DMS153 (cell line): ENCODE data around the gene PCNT.
A peak's percentile ranks its signal among the peaks of the same experiment; 100 is the strongest.

Experiments used
- DNase-seq: peaks from one replicate; lab custom pipeline; 2025; lab: John Stamatoyannopoulos, UW

Gene PCNT

DNA sequence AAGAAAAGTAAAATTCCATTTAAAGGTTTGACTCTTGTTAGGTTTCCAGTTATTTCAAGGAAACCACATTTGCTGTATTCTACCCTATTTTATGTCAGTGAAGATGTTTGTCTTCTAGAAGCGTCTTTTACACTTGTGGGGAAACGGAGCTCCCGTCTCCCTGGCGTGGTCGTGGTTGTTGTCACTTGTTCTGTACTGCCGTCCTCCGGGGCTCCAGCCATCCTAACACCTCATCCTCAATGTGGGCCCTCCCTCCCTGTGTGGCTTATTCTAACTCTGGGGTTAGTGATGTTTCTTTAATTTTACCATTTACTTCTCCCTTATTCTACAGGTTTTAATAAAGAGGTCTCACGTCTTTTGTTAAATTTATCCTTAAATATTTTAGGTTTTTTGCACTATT, 82.0 kb downstream of the PCNT start:
- no peak for DNase-seq

DNA sequence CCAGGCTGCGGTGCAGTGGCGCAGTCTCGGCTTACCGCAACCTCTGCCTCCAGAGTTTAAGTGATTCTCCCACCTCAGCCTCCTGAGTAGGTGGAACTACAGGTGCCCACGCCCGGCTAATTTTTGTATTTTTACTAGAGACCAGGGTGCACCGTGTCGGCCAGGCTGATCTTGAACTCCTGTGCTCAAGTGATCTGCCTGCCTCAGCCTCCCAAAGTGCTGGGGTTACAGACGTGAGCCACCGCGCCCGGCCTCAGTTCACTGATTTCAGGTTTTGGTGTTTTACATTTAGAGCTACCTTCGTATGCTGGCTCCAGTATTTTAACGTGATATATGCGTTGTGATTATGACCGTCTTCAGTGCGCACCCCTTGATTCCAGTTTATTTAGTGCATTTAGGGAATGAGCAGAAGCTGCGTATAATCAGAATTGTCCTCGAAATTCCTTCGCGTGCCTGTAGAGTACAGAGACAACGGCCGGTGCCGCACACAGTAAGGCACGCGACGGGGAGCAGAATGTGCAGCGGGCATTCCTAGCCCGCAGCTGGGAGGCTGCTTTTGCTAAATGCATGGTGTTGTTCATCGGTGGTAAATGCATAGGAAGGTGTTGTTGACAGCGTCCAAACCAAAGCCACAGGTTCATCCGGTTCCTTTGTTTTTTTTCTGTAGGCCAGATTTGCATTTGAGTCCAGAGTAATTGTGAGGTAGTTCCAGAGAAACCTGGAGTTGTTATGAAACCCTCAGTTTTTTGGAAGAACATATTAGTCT, 85.9 kb downstream of the PCNT start:
- DNase-seq = no peak

DNA sequence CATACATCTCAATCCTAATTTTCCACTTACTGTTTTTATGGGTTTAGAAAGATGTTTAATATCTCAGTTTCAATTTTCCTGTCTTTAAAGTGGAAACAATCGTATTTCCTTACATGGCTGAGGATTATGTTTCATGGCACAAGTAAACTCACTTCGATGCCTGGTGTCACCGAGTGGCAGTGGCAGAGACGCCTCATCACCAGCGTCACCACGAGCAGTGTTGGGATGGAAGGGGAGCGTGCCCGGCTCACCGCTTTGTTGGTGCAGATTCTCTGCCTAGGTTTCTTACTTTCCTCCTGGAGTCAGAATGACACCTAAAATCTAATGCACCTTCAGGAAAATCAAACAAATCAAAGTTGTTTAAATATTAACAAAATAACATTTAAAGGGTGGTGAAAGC, 86.6 kb downstream of the PCNT start:
- no peak for DNase-seq

DNA sequence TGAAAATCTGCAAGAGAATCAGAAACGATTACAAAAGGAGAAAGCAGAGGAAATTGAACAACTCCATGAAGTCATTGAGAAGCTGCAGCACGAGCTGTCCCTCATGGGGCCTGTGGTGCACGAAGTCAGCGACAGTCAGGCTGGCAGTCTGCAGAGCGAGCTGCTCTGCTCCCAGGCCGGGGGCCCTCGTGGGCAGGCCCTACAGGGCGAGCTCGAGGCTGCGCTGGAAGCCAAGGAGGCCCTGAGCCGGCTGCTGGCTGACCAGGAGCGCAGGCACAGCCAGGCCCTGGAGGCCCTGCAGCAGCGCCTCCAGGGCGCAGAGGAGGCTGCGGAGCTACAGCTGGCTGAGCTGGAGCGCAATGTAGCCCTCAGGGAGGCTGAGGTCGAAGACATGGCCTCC, 87.3 kb downstream of the PCNT start:
- no peak for DNase-seq

DNA sequence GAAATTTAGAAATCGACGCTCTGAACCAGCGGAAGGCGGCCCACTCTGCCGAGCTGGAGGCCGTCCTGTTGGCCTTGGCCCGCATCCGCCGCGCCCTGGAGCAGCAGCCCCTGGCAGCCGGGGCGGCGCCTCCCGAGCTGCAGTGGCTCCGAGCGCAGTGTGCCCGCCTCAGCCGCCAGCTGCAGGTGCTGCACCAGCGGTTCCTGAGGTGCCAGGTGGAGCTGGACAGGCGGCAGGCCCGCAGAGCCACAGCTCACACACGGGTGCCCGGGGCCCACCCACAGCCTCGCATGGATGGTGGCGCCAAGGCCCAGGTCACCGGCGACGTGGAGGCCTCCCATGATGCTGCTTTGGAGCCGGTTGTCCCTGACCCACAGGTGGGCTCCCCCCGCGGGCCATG, 87.7 kb downstream of the PCNT start:
- DNase-seq = no peak

DNA sequence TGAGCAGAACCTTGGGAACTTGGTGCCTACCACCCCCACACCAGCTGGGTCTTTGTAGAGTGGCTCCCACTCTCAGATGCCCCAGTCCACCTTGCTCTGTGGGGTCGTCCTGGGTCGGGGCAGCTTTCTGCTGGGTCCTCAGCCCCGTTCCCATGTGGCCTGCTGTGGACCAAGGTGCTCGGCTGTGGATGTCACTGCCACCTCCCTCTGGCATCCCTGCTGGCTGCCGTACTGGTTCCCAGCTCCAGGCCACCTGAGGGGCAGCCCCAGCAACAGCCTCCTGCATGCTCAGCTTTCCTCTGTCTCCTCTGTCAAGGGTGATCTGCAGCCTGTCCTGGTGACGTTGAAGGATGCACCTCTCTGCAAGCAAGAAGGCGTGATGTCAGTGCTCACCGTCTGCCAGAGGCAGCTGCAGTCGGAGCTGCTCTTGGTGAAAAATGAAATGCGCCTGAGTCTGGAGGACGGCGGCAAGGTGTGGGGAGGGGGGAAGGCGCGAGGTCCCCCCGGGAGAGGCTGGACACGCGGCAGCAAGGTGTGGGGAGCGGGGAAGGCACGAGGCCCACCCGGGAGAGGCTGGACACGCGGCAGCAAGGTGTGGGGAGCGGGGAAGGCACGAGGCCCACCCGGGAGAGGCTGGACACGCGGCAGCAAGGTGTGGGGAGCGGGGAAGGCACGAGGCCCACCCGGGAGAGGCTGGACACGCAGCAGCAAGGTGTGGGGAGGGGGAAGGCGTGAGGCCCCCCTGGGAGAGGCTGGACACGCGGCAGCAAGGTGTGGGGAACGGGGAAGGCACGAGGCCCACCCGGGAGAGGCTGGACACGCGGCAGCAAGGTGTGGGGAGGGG, 88.8 kb downstream of the PCNT start:
- no peak for DNase-seq

DNA sequence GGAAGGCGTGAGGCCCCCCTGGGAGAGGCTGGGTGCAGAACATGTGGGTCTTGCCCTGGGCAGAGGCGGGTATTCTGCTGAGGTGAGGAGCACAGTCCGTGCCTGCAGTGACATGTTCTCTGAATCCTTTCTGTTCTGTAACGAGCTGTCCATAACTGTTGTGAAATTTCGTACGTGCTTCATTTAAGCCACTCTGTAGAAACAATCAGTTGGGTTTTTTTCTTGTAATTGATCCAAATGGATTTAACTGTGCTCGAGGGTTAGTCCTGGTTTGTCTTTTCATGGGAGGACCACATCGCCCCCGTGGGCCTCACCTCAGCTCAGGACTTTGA, 89.4 kb downstream of the PCNT start:
- no peak for DNase-seq

DNA sequence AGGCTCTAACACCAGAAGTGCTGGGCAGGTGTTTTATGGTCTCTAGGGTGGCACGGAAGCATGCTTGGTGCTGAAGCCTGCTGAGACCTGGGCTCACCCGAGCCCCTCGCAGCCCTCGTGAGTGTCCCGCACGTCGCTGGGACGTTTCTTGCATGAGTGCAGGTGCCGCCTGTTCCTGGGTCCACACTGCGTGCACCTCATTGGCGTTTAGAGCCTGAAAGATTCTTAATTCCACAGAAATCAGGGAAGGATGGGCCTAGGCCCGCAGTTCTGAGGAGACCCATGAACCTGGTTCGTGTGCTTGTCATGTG, 91.0 kb downstream of the PCNT start:
- no peak for DNase-seq

DNA sequence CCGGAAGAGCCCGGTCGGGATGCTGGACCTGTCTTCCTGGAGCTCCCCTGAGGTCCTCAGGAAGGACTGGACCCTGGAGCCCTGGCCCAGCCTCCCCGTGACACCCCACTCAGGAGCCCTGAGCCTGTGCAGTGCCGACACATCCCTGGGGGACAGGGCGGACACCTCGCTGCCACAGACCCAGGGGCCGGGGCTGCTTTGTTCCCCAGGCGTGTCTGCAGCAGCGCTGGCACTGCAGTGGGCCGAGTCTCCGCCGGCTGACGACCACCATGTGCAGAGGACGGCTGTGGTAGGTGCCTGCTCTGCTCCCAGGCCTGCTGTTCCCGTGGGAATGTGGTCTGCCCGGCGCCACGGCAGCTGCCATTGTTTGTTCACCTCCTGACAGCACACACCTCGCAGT, 92.6 kb downstream of the PCNT start:
- DNase-seq = no peak

DNA sequence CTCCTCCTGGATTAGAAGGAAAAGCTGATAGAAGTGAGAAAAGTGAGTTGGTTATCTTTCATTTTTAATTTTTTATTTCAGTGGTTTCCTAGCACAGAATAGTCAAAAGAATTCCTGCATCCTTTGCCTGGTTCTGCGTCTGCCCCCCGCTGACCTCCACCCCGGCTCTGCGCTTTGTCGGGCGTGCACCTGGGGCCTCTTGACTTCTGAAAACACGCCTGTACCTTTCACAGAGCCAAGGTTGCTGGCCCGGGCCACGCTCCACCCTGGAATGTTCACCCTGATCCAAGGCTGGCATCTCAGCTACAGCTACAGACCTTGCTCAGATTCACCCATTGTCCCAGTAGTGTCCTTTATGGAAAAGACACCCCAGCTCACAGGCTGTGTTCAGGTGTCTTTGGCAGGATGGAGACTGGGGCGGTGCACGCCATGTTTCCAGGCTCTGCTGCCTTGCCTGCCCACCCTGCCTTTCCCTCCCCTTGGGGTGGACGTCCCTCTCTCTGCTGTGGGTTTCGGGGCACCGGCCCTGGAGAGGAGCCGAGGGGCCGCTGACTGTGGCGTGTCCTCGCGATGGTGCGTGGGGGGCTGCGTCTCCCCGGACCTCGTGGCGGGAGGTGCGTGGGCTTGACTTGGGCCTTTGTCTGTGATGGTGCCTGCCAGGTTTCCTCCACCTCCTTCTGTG, 94.5 kb downstream of the PCNT start:
- DNase-seq = no peak

DNA sequence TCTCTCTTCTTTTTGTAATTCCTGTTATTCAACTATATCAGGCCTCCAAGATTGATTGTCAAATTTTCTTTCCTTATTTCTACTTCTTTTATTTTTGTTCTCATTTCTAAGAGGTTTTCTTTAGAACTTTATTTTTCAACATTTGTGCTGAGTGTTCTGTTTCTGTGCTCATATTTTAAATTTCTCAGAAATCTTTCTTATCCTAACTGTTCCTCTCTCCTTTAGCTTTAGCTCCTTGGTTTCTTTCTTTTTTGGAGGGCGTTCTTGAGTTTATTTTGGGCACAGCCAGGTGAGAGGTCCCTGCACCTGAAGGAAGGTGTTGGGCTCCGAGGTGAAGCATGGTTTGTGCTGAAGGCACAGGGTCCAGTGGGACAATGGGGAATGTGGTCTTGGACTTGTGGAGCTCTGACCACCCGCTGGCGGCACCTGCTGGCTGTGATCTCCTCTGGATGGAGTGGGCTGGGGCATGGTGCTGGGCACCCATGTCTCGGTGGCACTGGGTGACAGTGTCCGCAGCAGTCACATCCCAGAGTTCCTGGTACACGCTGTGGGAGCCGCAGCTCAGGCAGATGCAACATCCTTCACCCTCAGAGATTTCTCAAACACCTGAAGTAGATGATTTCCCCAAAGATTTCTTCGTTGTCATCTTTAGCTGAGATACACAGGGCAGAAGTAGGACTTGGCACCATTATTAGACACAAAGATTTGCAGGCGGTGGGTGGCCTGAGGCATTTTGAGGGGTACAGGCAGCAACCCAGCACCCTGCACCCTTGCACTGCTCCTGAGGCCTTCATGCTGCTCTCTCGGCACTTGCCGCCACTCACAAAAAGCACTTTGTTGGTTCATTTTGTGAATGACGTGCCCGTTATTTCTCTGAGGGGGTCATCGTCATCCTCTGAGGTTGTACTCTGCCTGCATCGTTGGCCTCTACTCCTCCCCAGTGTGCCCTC, 96.6 kb downstream of the PCNT start:
- DNase-seq = no peak

DNA sequence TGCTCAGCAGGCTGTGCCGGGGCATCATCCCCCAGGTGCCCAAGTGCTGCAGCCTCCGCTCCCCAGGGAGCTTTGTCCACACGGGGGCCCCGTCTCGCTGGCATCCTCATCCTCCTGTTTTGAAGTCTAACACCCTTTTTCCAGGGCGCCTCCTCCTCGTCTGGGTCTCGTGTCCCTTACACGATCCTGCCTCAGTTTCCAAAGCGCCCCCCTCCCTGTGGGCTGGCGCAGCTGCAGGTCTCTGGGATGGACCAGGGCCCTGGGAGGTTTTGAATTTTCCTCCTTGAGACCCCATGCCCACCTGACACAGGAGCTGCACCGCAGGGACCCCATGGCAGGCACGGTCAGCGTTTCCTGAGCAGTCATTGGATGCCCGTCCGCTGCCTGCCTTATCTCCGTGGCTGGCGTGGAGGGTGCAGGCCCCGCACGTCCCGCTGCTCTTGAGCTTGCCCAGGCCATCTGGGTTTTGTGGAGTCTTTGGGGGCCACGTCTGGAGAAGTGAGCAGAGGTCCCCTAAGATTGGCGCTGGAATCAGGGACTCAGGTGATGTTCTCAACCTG, 97.3 kb downstream of the PCNT start:
- no peak for DNase-seq

DNA sequence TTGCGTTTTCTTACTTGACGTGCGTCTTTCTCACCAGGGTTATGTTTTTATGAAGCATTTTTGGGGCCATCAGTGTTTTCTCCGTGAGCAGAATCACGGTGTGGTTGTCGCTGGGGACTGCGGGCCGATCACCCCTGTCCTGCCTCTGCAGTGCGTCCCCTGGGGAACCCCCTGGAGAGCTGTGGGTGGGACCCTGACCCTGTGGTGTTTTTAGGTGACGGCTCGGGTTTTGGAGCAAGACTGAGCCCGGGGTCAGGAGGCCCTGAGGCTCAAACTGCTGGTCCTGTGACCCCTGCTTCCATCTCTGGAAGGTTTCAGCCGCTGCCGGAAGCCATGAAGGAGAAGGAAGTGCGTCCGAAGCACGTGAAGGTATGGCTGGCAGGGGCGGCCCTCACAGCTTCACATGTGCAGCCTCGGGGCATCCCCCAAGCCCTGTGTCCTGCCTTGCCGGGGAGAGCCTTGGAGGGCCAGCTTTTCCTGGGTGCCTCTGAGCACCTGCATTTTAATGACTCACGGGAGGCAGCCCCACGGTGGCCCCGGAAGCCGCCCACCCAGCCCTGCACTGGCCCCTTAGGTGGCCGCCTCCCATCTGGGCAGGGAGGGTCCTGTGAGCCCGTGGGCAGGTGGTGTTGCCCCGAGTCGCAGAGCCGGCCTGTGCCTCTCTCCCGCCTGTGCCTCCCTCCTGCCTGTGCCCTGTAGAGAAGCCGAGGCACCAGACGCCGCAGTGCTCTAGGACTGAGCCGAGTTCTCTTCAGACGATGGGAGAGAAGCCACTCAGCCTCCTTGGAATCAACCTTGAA, 98.0 kb downstream of the PCNT start:
- no peak for DNase-seq

DNA sequence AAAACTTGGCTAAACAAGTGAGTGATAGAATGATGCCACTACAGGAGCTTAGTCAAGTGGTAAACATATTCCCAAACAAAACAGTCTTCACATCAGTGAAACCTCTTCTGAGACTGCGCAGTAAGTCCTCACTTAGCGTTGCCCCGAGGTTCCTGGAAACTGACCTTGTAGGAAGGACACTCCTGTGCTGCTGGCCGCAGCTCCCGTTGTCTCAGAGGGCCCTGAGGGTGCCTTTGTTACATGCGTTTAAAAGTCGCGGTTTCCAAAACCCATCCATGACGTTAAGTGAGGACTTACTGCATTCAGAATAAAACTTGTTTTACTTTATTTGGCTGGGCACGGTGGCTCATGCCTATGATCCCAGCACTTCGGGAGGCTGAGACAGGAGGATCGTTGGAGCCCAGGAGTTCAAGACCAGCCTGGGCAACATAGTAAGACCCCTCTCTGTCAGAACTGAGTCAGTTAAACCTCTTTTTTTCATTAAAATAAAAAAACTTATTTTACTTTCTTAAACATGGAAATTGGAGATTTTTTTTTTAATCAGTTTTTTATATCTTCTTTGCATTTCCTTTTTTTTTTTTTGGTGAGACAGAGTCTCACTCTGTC, 98.8 kb downstream of the PCNT start:
- DNase-seq = no peak

DNA sequence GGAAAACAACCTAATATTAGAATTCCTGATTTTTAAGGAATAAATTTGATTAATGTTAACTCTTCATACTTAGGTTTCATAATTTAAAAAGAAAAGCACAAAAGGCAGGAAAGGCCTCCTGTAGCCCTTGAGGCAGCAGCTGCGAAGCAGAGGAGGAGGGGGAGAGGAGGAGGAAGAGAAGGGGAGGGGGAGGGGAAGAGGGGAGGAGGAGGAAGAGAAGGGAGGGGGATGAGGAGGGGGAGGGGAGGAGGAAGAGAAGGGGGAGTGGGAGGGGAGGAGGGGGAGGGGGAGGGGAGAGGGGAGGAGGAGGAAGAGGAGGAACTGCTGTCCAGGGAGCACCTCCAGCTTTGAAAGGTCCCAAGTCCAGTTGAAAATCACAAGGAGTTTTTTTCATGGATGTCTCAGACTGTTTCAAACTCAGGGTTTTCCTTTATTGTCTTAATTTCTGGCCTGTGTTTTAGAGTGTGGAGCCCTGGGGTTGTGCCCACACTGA, 99.6 kb downstream of the PCNT start:
- no peak for DNase-seq

DNA sequence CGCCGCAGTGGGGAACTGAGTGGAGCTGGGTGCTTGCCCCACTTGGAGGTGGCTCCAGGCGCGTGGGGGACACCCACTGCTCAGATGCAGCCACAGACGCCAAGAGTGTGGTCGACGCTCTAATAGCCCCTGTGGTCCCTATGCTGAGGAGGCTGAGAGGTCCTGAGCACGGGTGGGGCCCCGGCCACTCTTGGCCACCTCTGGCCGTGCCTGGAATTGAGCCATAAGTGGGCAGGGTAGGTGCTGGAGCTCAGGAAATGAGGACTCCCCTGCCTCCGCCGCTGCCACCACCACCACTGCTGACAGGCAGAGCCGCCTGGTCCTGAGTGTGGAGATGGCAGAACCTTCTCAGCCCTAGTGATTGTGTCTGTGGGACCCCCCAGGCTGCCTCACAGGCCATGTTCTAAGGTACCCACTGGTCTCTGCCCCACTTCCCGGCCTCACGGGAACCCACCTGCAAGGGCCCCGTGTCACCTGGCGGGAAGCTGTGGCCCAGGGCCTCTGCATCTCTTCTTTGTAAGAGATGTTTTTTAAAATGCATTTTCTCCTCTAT, 100.2 kb downstream of the PCNT start:
- no peak for DNase-seq

DNA sequence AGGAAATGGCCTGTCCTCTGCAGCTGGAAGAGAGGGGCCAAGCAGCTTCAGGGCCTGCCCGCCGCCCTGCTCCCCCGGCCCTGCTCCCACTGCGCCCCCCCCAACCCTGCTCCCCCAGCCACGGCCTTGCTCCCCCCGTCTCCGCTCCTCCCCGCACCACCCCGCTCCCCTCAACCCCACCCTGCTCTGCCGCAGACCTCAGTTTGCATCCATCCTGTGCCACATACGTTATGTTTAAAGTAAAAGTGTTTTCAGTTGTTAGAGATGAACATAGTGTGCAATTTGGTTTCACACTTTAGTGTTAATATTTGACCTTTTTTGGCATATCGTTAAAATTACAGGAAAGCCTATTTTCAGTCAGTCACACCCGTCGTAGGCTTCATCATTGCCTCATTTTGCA, 100.7 kb downstream of the PCNT start:
- no peak for DNase-seq

DNA sequence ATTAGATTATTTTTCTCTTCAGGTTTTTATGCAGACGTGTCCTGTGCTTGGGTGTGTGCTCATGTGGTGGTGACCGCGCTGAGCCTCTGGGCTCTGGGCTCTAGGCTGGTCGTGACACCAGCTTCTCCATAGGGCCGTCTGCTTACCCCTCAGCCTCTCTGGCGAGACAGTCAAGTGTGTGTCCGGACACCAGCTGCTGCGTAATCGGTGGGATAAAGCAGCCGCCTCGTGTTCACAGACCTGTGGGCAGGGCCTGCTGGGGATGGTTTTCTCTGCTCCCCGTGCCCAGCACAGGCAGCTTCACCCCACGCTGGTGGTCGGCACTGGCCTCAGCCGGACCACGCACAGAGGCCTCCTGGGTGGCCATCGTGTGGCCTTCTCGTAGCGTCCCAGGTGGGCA, 101.1 kb downstream of the PCNT start:
- DNase-seq = no peak

DNA sequence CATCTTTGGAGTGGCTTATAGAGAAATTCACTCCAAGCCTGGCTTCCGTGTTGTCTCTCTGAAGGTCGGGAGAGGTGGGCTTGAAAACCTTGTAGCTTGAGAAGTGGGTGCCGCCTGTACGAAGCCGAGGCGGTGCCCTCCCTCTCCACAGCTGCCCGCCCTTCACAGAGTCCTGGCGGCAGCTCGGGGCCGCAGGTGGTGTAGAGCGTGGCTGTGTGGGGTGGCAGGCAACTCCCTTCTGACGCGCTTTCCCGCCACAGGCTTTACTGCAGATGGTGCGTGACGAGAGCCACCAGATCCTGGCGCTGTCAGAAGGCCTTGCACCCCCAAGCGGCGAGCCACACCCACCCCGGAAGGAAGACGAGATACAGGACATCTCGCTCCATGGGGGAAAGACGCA, 101.6 kb downstream of the PCNT start:
- peak; percentile 48 for DNase-seq
